HepG2 (cell line): ENCODE data around the gene RAB34. TPM values are rescaled to one million over a fixed set of nuclear protein-coding genes. Genes with fewer than 3 reads are reported as not detected.

ENCODE experiments used
- CREBL2 ChIP-seq: sonication (generic); formaldehyde crosslinking; IDR thresholded peaks from 2 replicates; pipeline ENCODE4 v1.8.1; 2023; ENCODE audit warnings: missing genetic modification reagents, mild to moderate bottlenecking, borderline replicate concordance
- FOXC1 ChIP-seq: sonication (generic); formaldehyde crosslinking; IDR thresholded peaks from 2 replicates; pipeline ENCODE4 v1.8.0; 2022; ENCODE audit warnings: mild to moderate bottlenecking, missing genetic modification reagents, borderline replicate concordance
- GRHL1 ChIP-seq: sonication (generic); formaldehyde crosslinking; conservative IDR thresholded peaks from 2 replicates; pipeline ENCODE4 v1.8.0; 2022; ENCODE audit warnings: missing genetic modification reagents
- HNRNPUL1 ChIP-seq: fragments of 200-400 bp; formaldehyde crosslinking; IDR thresholded peaks from 2 replicates; pipeline ENCODE4 v1.6.1; 2017; ENCODE audit warnings: low read depth, mild to moderate bottlenecking, low read length, moderate library complexity
- NFIB ChIP-seq: sonication (generic); formaldehyde crosslinking; IDR thresholded peaks from 2 replicates; pipeline ENCODE4 v1.9.0; 2021; ENCODE audit warnings: missing genetic modification reagents, mild to moderate bottlenecking, borderline replicate concordance
- POGZ ChIP-seq: sonication (generic); formaldehyde crosslinking; IDR thresholded peaks from 2 replicates; pipeline ENCODE4 v1.4.0; 2020; ENCODE audit warnings: mild to moderate bottlenecking, missing genetic modification reagents
- POLR2G ChIP-seq: fragments of 200-400 bp; formaldehyde crosslinking; IDR thresholded peaks from 2 replicates; pipeline ENCODE4 v1.6.1; 2018; ENCODE audit warnings: mild to moderate bottlenecking, low read depth, low read length, moderate library complexity
- RBAK ChIP-seq: sonication (generic); formaldehyde crosslinking; IDR thresholded peaks from 2 replicates; pipeline ENCODE4 v1.5.1; 2020; ENCODE audit warnings: mild to moderate bottlenecking, missing genetic modification reagents
- TIGD3 ChIP-seq: sonication (generic); formaldehyde crosslinking; IDR thresholded peaks from 2 replicates; pipeline ENCODE4 v1.5.1; 2020; ENCODE audit warnings: mild to moderate bottlenecking, missing genetic modification reagents, borderline replicate concordance
- ZC3H4 ChIP-seq: sonication (generic); formaldehyde crosslinking; IDR thresholded peaks from 2 replicates; pipeline ENCODE4 v1.4.0; 2020; ENCODE audit warnings: missing genetic modification reagents, borderline replicate concordance
- ZFP62 ChIP-seq: sonication (generic); formaldehyde crosslinking; IDR thresholded peaks from 2 replicates; pipeline ENCODE4 v1.4.0; 2020; ENCODE audit warnings: missing genetic modification reagents
- ZIK1 ChIP-seq: sonication (generic); formaldehyde crosslinking; IDR thresholded peaks from 2 replicates; pipeline ENCODE4 v1.5.0; 2020; ENCODE audit warnings: mild to moderate bottlenecking, low read depth, missing genetic modification reagents, borderline replicate concordance
- ZNF142 ChIP-seq: sonication (generic); formaldehyde crosslinking; IDR thresholded peaks from 2 replicates; pipeline ENCODE4 v1.4.0; 2020; ENCODE audit warnings: missing genetic modification reagents
- ZNF18 ChIP-seq: sonication (generic); formaldehyde crosslinking; IDR thresholded peaks from 2 replicates; pipeline ENCODE4 v1.8.0; 2022; ENCODE audit warnings: mild to moderate bottlenecking, missing genetic modification reagents; ENCODE audit not compliant: insufficient replicate concordance
- ZNF205 ChIP-seq: IDR thresholded peaks from 2 replicates; pipeline ENCODE4 v1.6.1; 2018; ENCODE audit warnings: missing biosample characterization, missing genetic modification reagents
- ZNF460 ChIP-seq: sonication (generic); formaldehyde crosslinking; IDR thresholded peaks from 2 replicates; pipeline ENCODE4 v1.5.1; 2020; ENCODE audit warnings: missing genetic modification reagents, mild to moderate bottlenecking, borderline replicate concordance
- ZNF576 ChIP-seq: sonication (generic); formaldehyde crosslinking; IDR thresholded peaks from 2 replicates; pipeline ENCODE4 v1.4.0; 2020; ENCODE audit warnings: mild to moderate bottlenecking, missing genetic modification reagents
- ZNF841 ChIP-seq: sonication (generic); formaldehyde crosslinking; IDR thresholded peaks from 2 replicates; pipeline ENCODE4 v1.8.1; 2023; ENCODE audit warnings: missing genetic modification reagents, borderline replicate concordance
- polyA plus RNA-seq, 8 experiments: library from polyadenylated mRNA; depleted of rRNA in 3 of 8; stranded (reverse) in 7 of 8; unstranded in 1 of 8; fragments of >200 nt; fragmentation: Illumina TruSeq in 4 of 8; extraction: Trizol in 4 of 8; gene quantifications; 2 replicates each; pipeline versions ENCODE4 v1.2.1 to v1.2.3, GENCODE V29; 2011 to 2016; ENCODE audit warnings: low read depth in 4 of 8, missing spikeins in 1 of 8, mixed read lengths in 1 of 8; ENCODE audit not compliant: insufficient read depth in 1 of 8
- total RNA-seq, 5 experiments: library from RNA; depleted of rRNA; stranded (reverse); fragments of >200 nt; fragmentation: Illumina TruSeq; extraction: Trizol; gene quantifications; 2 replicates each; pipeline ENCODE4 v1.2.3, GENCODE V29; 2016; ENCODE audit warnings: low read depth in 1 of 5

RAB34 gene
- total and polyA plus RNA-seq, 2 of the 13 experiments (the other 11 are each of a cell fraction or from before 2014, with no cell fraction given) = 0.49 TPM; not detected in 1

GRCh38 chr17:28725660-28726225 is 8.1 kb upstream of the RAB34 start (continued):
- TF ChIP-seq ZNF576 (CRISPR knock-in tag) (no peak), POGZ (no peak; the same call in none of the 2 replicates), NFIB (no peak), GRHL1 (CRISPR knock-in tag) (no peak), ZNF142 (peak; percentile 26; the same call in 1 of the 2 replicates), ZNF460 (CRISPR knock-in tag) (no peak), HNRNPUL1 (no peak), RBAK (CRISPR knock-in tag) (no peak), TIGD3 (CRISPR knock-in tag) (no peak), POLR2G (peak; percentile 88), FOXC1 (CRISPR knock-in tag) (peak; percentile 58; the same call in 1 of the 2 replicates), ZNF841 (CRISPR knock-in tag) (no peak), ZNF18 (peak; percentile 63), ZNF205 (CRISPR knock-in tag) (no peak), ZFP62 (CRISPR knock-in tag) (no peak), ZC3H4 (CRISPR knock-in tag) (peak; percentile 93; the same call in 1 of the 2 replicates), CREBL2 (peak; percentile 53; the same call in 1 of the 2 replicates), ZIK1 (no peak)
